HK-2 (cell line): ENCODE results near the gene KCNS3.

Source experiments
- DNase-seq: peaks from one replicate; pipeline ENCODE4 v3.0.0-alpha.2; 2018; ENCODE audit not compliant: unreplicated experiment

The KCNS3 gene

GRCh38 chr2:17877811-17878280 lies 621 bp upstream of the KCNS3 start:
- no peak for DNase-seq

DNA sequence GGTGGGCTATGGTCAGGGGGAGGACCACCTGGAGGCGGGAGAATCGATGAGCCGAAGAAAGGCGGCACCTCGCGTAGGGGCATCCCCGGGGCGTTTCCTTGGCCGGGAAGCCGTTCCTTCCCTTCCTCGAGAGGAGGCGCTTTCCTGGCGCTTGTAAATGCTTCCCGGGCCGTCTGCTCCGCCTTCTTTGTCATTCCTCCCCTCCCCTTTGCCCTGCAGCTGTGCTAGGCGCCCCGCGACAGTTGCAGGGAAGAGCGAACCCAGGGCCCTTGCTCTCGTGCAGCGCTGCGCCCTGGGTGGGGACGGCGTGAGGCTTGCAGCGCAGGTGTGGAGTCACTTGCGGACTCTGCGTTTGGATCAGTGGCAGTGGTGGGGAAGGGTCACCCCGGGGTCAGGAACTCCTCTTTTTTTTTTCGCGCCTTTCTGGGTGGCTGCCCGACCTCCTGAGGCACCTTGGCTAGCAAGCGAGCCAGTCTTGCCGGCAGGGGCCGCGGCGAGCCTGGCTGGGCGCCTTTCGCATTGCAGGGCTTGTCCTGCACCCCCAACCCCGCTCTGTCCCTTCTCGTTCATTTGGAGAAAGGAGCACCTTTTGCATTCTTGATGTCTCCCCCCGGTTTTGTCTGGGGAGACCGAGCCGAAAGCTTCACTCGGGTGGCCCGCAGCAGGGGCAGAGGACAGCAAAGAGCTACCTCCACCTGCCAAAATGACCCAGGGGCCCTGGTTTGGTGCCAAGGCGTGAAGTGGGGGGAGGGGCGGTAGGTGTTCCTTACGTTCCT lies 858 bp downstream of the KCNS3 start:
- DNase-seq: peak; percentile 88

DNA sequence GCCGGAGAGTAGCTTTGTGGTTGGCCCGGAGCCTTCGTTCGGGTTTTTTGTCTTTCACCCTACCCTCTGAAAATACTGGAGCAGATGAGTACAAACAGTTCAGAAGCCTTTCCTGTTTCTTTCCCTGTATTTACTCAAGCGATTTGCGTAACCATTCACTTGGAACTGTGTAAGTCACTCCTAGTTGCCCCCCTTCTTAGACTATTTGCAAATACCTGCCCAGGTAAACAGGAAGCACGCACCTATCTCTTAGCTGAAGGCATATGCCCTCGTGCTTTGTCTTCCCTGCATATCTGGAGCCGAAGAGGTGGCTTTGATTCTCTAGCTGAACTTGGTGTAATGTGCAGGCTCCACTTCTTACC lies 1.4 kb downstream of the KCNS3 start:
- no peak for DNase-seq

GRCh38 chr2:17892770-17893534 lies 14.5 kb downstream of the KCNS3 start:
- peak; percentile 58 for DNase-seq

GRCh38 chr2:17894005-17894404 lies 15.5 kb downstream of the KCNS3 start:
- no peak for DNase-seq

GRCh38 chr2:17894556-17894955 lies 16.1 kb downstream of the KCNS3 start:
- no peak for DNase-seq

- DNase-seq: no peak
Observed at GRCh38 chr2:17899871-17900270, 21.4 kb downstream of the KCNS3 start.

DNA sequence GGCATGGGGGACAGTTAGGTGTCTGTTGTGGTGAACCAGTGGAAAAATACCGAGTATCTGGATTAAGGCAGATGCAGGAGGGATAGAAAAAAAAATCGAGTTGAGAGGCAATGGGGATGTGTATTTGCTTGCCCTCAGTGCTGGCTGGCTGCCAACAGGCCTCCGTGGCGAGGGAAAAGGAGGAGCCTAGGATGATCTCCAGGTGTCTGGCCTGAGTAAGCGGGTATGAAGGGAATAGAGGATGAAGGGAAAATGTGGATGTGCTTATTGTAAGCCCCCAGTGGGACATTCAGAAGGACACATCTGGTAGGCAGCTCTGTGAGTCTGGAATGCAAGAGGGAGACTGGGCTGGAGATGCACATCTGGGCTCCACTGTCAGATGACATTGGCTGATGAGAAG lies 22.8 kb downstream of the KCNS3 start:
- peak; percentile 64 for DNase-seq

- DNase-seq: no peak
Observed at GRCh38 chr2:17910980-17911379, 32.5 kb downstream of the KCNS3 start.

- DNase-seq: no peak
Observed at GRCh38 chr2:17911491-17912260, 33.2 kb downstream of the KCNS3 start.

DNA sequence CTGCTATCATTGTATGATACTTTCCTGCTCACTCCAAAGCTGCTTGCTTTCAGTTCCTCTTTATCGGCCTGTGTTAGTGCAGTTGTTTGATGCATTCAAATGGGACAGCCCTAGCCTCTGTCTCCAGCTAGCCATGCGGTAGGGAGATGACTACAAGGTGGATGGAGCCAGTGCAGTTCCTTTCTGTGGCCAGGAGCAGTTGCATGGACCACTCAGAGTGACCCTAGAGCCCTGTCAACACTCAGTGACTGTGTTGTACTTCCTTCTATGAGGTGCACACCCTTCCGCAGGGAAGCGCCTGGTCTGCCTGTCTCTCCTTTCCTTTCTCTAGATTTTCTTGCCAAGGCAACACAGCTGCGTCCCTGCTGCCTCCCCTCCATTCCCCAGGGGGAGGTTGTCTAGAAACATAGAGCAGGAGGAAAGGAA lies 33.8 kb downstream of the KCNS3 start:
- DNase-seq: no peak

- DNase-seq: no peak
Observed at GRCh38 chr2:17915099-17915498, 36.6 kb downstream of the KCNS3 start.

DNA sequence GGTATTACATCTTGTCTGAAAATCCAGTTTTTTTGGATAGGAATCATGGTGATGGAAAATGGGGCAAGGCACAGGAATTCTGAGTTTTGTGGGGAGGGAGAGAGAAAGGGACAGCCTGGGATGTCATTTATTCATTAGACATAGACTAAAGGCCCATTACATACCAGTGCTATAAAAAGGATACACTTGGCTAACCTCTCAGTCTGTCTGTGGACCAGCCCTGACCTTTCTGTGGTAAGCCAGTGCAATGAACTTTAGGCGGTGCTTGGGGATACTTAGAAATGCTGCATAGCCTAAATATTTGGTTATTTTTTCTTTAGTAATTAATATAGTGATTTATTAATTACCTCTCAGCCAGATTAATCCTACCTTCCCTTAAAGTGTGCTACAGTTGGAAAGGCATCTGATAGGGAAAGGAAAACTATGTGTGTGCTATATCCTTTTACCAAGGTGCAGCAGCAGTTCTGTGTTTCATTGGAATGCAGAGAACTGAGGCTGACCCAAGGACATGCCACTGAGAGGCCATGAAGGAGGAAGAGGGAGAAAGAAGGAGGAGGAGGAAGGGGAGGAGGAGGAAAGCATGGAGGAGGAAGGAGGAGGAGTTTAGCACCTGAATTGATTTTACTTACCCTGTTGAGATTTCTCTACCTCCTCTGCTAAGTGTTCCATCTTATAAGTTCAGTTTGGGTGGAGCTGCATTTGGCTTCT lies 37.5 kb downstream of the KCNS3 start:
- DNase-seq: no peak

DNA sequence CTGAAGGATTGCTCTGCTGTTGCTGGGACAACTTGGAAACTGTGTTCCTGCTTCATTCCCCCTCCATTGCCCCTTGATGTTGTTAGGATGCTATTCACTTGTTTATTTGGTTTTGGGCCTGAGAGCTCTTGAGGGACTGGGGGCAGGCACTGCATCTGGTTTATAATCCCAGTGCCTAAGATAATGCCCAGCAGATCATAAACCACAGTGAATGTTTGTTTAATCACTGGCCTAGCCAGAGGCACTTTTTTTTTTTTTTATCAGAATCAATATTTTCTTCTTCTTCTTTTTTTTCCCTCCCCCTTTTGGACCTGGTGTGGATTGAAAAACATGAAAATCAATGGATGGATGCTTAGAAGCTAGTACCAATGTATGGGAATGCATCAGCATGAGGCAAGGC lies 38.1 kb downstream of the KCNS3 start:
- no peak for DNase-seq

DNA sequence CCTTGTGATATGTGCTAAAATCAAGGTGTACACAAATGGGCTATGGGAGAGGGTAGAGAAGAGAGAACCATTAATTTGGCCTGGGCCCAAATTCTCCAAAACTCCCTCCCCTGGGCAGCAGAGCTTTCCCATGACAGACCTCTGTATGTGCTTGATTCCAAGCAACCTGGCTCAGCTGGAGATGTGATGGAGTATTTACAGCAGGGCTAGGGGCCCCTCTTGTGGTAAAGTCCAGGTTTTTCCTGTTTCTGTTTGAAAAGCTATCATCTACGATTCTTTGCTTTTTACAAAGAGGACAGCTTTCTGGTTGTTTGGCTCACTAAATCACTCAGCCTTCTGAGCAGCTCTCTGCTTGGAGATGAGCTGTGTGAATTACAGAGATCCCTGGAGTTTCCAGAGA lies 40.3 kb downstream of the KCNS3 start:
- no peak for DNase-seq

DNA sequence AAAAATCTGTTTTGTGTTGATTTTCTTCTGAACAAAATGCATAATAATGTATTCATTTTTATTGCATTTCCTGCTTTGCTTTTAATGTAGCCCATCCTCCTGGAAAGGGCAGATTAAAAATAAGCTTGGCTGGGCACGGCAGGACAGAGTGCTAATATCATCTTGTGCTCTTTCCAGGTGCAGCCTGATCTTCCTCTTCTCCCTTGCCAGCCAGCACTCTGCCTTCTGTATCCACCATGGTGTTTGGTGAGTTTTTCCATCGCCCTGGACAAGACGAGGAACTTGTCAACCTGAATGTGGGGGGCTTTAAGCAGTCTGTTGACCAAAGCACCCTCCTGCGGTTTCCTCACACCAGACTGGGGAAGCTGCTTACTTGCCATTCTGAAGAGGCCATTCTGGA lies 52.3 kb downstream of the KCNS3 start:
- DNase-seq: no peak

DNA sequence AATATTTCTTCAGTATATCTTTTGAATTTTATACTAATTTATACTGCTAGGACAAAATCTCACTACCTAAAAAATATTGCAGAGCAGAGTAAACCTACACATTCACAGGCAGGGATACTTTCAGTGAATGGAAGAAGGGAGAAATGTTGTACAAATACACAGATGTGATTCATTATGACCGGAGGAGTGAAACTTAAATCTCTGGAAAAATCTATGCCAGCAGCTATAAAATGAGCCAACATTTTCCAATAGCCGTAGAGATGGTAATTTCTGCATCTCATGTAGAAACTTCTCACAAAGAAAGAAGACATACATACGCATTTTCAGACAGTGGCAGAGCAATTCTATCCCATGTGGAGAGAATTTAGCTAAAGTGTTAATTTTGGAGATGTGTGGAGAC lies 54.8 kb downstream of the KCNS3 start:
- no peak for DNase-seq

GRCh38 chr2:17934721-17935120 lies 56.3 kb downstream of the KCNS3 start:
- no peak for DNase-seq

DNA sequence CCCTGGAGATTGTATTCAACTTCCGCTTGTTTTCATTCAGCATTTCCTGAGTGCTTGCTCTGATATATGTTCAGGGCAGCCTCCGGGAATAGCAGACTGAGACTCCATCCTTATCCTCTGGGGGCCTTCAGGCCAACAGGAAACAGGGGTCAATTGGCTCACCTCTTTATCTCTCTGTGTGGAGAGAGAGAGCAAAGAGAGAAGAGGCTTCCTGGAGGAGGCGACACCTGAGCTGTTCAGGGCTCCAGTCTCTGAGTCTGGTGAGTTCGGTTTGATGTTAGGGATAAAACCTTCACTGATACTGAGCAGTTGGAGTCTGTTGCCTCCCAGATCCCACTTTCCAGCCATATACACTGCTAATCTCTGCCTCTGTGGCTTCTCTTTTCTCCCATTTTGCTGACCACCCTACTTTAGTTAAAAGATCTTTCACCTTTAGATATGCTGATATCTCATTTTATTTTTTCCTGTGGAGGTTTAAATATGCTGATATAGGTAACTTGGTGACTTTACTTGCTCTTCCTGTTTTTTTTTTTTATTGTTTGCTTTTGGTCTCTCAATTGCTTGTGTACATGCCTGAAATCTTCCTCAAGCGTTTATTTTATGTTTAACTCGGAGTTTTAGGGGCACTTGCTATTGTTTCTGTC lies 56.9 kb downstream of the KCNS3 start:
- DNase-seq: no peak

DNA sequence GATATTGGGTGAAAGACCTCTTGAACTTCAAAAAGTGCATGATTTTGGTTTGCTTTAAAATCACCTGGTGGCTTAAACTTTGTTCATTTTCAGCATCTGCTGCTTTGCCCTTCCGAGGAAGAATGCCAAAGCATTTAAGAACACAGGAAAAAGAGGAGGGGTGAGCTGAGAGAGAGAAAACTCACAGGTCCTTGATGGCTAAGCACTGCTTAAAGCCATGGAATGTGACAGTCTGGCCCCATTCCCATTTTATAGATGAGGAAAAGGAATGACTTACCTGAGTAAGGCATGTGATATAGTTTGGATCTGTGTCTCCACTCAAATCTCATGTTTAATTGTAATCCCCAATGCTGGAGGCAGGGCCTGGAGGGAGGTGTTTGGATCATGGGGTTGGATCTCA lies 58.1 kb downstream of the KCNS3 start:
- no peak for DNase-seq

- no peak for DNase-seq
Observed at GRCh38 chr2:17940091-17940630, 61.7 kb downstream of the KCNS3 start.
